ENCODE data around the gene EEFSEC. TPM values are rescaled to one million over a fixed set of nuclear protein-coding genes. Genes with fewer than 3 reads are reported as not detected.

EEFSEC gene
- polyA plus RNA-seq, 1 donor from 2014 or later = 4.6 TPM

DNA sequence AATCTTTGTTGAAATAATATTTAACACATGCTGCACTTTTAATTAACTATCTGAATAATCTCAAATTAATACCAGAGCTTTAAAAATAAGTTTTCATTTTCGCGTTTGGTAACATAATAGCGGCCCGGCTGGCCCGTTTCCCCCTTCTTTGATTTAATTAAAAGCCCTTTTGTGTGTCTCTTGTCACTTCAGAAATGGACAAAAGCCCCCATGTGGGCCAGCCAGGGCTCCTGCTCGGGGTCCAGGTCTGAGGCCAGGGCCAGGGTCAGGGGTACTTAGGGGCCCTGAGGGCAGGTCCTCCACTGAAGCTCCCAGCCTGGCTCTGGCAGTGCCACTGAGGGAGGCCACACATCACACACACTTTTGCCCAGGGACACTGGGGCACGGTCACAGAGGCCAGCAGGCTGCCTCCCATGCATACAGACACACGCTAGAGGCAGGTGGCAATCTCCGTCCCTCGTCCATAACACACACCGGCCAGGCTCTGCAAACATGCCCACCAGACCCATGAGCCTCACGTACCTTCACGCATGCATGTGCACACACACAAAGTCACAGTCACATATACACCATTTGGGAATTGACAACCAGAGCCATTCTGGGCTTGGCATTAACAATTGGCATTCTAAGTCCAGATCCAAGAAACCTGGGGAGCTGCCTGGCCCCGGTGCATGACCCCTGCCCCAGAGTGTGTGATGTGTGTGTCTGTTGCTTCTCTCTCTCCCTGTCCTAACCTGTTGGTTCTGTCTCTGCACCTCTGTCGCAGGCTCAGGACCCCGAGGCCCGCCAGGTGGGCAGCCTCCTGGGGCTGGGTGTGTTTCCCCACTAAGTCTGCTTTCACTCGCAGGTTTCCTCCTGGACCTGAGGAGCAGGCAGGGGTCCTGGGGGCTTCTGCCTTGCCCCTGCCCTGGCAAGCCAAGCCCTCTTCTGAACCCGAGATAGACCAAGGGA lies 274.9 kb downstream of the EEFSEC start:
- Histone ChIP-seq H4K20me1 (ENCODE audit: insufficient read depth) (no peaks in the 10 kb centered on the region), H3K4me3 (ENCODE audit: low read length) (no peak overlapping the region), H3K27ac (ENCODE audit: low read length) (no peak overlapping the region), H3K36me3 (ENCODE audit: insufficient read depth, low read length) (no peaks in the 10 kb centered on the region), H3K4me2 (ENCODE audit: low read length) (no peak overlapping the region), H3K79me2 (replicated peaks; ENCODE audit: insufficient read depth, low read length) (no peaks in the 10 kb centered on the region), H3F3A (ENCODE audit: insufficient read depth, low read length, poor library complexity, severe bottlenecking) (no peaks in the 10 kb centered on the region), H3K27me3 (ENCODE audit: insufficient read depth, low read depth, low read length) (peaks cover 19% of the 10 kb centered on the region), H3K9me2 (ENCODE audit: insufficient read depth, low read length) (no peaks in the 10 kb centered on the region), H3K9ac (ENCODE audit: low read length) (no peak overlapping the region), H2AFZ (ENCODE audit: low read depth, low read length) (no peak overlapping the region), H3K9me3 (ENCODE audit: low read length) (no peaks in the 10 kb centered on the region)
- TF ChIP-seq, protein P1, sequence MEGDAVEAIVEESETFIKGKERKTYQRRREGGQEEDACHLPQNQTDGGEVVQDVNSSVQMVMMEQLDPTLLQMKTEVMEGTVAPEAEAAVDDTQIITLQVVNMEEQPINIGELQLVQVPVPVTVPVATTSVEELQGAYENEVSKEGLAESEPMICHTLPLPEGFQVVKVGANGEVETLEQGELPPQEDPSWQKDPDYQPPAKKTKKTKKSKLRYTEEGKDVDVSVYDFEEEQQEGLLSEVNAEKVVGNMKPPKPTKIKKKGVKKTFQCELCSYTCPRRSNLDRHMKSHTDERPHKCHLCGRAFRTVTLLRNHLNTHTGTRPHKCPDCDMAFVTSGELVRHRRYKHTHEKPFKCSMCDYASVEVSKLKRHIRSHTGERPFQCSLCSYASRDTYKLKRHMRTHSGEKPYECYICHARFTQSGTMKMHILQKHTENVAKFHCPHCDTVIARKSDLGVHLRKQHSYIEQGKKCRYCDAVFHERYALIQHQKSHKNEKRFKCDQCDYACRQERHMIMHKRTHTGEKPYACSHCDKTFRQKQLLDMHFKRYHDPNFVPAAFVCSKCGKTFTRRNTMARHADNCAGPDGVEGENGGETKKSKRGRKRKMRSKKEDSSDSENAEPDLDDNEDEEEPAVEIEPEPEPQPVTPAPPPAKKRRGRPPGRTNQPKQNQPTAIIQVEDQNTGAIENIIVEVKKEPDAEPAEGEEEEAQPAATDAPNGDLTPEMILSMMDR (IDR thresholded peaks at IDR 0.05; ENCODE audit: poor library complexity, severe bottlenecking) = no peak
- TF ChIP-seq TAF1 (IDR thresholded peaks at IDR 0.05; ENCODE audit: low read depth) (no peak), SMC3 (conservative IDR thresholded peaks at IDR 0.05; ENCODE audit: poor library complexity) (no peak), REST (IDR thresholded peaks at IDR 0.05; ENCODE audit: borderline replicate concordance) (no peak), RAD21 (conservative IDR thresholded peaks at IDR 0.05) (no peak), EZH2 (IDR thresholded peaks at IDR 0.05; ENCODE audit: borderline replicate concordance, insufficient read depth, low read length, poor library complexity, severe bottlenecking) (no peak), EP300 (conservative IDR thresholded peaks at IDR 0.05; ENCODE audit: poor library complexity, severe bottlenecking) (no peak), MXI1 (conservative IDR thresholded peaks at IDR 0.05; ENCODE audit: poor library complexity, severe bottlenecking) (no peak), POLR2AphosphoS5 (IDR thresholded peaks at IDR 0.05) (no peak)

DNA sequence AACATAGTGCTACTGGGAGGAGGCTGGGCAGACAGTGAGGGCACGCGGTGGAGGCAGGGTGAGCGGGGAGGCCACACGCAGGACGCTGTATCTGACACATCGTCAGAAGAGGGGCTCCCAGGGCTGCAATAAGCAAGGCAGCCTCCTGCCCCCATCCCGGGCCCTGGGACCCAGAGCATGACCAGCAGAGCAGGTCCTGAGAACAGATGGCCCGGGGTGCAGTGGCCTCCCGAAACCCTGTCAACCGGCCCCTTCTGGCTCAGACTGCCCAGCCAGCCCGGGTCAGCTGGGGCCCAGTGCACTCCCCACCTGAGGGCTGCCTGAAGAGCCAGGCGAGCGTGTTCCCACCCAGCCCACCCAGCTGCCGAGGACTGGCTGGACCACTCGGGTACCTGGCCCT lies 276.0 kb downstream of the EEFSEC start:
- peaks cover 23% of the 10 kb centered on the region for H3K27me3 ChIP-seq (ENCODE audit: insufficient read depth, low read depth, low read length)
- H3K79me2 ChIP-seq (replicated peaks; ENCODE audit: insufficient read depth, low read length) = no peaks in the 10 kb centered on the region

More for the DNA sequence above, 276.0 kb downstream of the EEFSEC start:
- H4K20me1 ChIP-seq (ENCODE audit: insufficient read depth) = no peaks in the 10 kb centered on the region
- no peak overlapping the region for H3K4me2 ChIP-seq (ENCODE audit: low read length)
- no peaks in the 10 kb centered on the region for H3K9me3 ChIP-seq (ENCODE audit: low read length)
- no peak overlapping the region for H2AFZ ChIP-seq (ENCODE audit: low read depth, low read length)
- H3K9me2 ChIP-seq (ENCODE audit: insufficient read depth, low read length) = no peaks in the 10 kb centered on the region
- no peak overlapping the region for H3K9ac ChIP-seq (ENCODE audit: low read length)
- no peaks in the 10 kb centered on the region for H3F3A ChIP-seq (ENCODE audit: insufficient read depth, low read length, poor library complexity, severe bottlenecking)
- no peaks in the 10 kb centered on the region for H3K36me3 ChIP-seq (ENCODE audit: insufficient read depth, low read length)
- TF ChIP-seq TAF1 (IDR thresholded peaks at IDR 0.05; ENCODE audit: low read depth) (no peak), SMC3 (conservative IDR thresholded peaks at IDR 0.05; ENCODE audit: poor library complexity) (no peak), REST (IDR thresholded peaks at IDR 0.05; ENCODE audit: borderline replicate concordance) (no peak), MXI1 (conservative IDR thresholded peaks at IDR 0.05; ENCODE audit: poor library complexity, severe bottlenecking) (no peak), EZH2 (IDR thresholded peaks at IDR 0.05; ENCODE audit: borderline replicate concordance, insufficient read depth, low read length, poor library complexity, severe bottlenecking) (no peak), POLR2AphosphoS5 (IDR thresholded peaks at IDR 0.05) (no peak), RAD21 (conservative IDR thresholded peaks at IDR 0.05) (no peak), EP300 (conservative IDR thresholded peaks at IDR 0.05; ENCODE audit: poor library complexity, severe bottlenecking) (no peak)
- TF ChIP-seq, protein P1 (IDR thresholded peaks at IDR 0.05; ENCODE audit: poor library complexity, severe bottlenecking) = no peak
- H3K27ac ChIP-seq (ENCODE audit: low read length) = no peak overlapping the region
- no peak overlapping the region for H3K4me3 ChIP-seq (ENCODE audit: low read length)

Data from neural cell (in vitro differentiated cells).